GM21576 (cell line): ENCODE results near the gene PXN.
"Not testable (repeated sequence)": the region's sequence is repeated elsewhere in the genome, so short reads cannot be mapped to it uniquely, and the experiment has no call there.

Experiments used
- ATAC-seq: cut with Tn5 transposase; IDR thresholded peaks from one replicate; pipeline ENCODE4 v1.9.1; 2021; ENCODE audit warnings: mild to moderate bottlenecking, moderate library complexity; ENCODE audit not compliant: unreplicated experiment

PXN gene

GRCh38 chr12:120227233-120228040 lies 38.1 kb downstream of the PXN start:
- ATAC-seq, result no peak

GRCh38 chr12:120225852-120226640 lies 39.5 kb downstream of the PXN start:
- no peak for ATAC-seq

- ATAC-seq, result no peak
Observed at GRCh38 chr12:120225200-120225558, 40.4 kb downstream of the PXN start.

- ATAC-seq, result no peak
Observed at GRCh38 chr12:120224304-120225199, 41.0 kb downstream of the PXN start.

GRCh38 chr12:120223458-120224303 lies 41.8 kb downstream of the PXN start:
- ATAC-seq, result no peak

- no peak for ATAC-seq
Observed at GRCh38 chr12:120222288-120222832, 43.2 kb downstream of the PXN start.

GRCh38 chr12:120221576-120221900 lies 44.0 kb downstream of the PXN start:
- ATAC-seq, result no peak

- no peak for ATAC-seq
Observed at GRCh38 chr12:120220838-120221575, 44.5 kb downstream of the PXN start.

- no peak for ATAC-seq
Observed at GRCh38 chr12:120218680-120219606, 46.6 kb downstream of the PXN start.

GRCh38 chr12:120216742-120217605 lies 48.6 kb downstream of the PXN start:
- no peak for ATAC-seq

- no peak for ATAC-seq
Observed at GRCh38 chr12:120215766-120216735, 49.5 kb downstream of the PXN start.

GRCh38 chr12:120215357-120215735 lies 50.2 kb downstream of the PXN start:
- ATAC-seq, result no peak

GRCh38 chr12:120214626-120215356 lies 50.7 kb downstream of the PXN start:
- no peak for ATAC-seq

GRCh38 chr12:120213758-120214157 lies 51.8 kb downstream of the PXN start:
- no peak for ATAC-seq

GRCh38 chr12:120213182-120213581 lies 52.3 kb downstream of the PXN start:
- ATAC-seq, result not testable (repeated sequence)

- no peak for ATAC-seq
Observed at GRCh38 chr12:120212301-120212700, 53.2 kb downstream of the PXN start.
